HepG2 (cell line): Measurements from ENCODE around the gene KDM8. TPM values are rescaled to one million over a fixed set of nuclear protein-coding genes. Genes with fewer than 3 reads are reported as not detected.
A peak's percentile ranks its signal among the peaks of the same experiment; 100 is the strongest.

Source experiments
- ATAD3A ChIP-seq: sonication (generic); formaldehyde crosslinking; IDR thresholded peaks from 2 replicates; pipeline ENCODE4 v1.4.0; 2020; ENCODE audit warnings: missing genetic modification reagents
- GABPA ChIP-seq, 2 experiments: IDR thresholded peaks; 2 replicates each; pipeline ENCODE4 v1.6.1; 2011 to 2016; ENCODE audit warnings: low read depth in 2 of 2, low read length in 1 of 2, missing biosample characterization in 1 of 2, missing genetic modification characterization in 1 of 2
- GATAD2A ChIP-seq: IDR thresholded peaks from 2 replicates; pipeline ENCODE4 v1.6.1; 2016
- HOXD1 ChIP-seq: sonication (generic); formaldehyde crosslinking; IDR thresholded peaks from 2 replicates; pipeline ENCODE4 v1.5.0; 2020; ENCODE audit warnings: missing genetic modification reagents
- KAT2B ChIP-seq: fragments of 150-350 bp; IDR thresholded peaks from 2 replicates; pipeline ENCODE4 v1.6.1; 2014; ENCODE audit warnings: low read depth, low read length, borderline replicate concordance
- KAT7 ChIP-seq: IDR thresholded peaks from 2 replicates; pipeline ENCODE4 v1.6.1; 2018; ENCODE audit warnings: borderline replicate concordance, missing compliant biosample characterization
- NFRKB ChIP-seq: fragments of 450-650 bp; IDR thresholded peaks from 2 replicates; pipeline ENCODE4 v1.6.1; 2017
- SOX13 ChIP-seq, 3 experiments: fragments of 450-650 bp in 1 of 3; sonication (generic) in 1 of 3; formaldehyde crosslinking in 1 of 3; IDR thresholded peaks in 2 of 3; conservative IDR thresholded peaks in 1 of 3; 2 replicates each; pipeline versions ENCODE4 v1.5.0 to v1.6.1; 2016 to 2020; ENCODE audit warnings: antibody characterized with exemption in 1 of 3, mild to moderate bottlenecking in 1 of 3, missing compliant biosample characterization in 1 of 3, missing genetic modification reagents in 1 of 3, moderate library complexity in 1 of 3
- TBP ChIP-seq: sonication (generic); formaldehyde crosslinking; IDR thresholded peaks from 2 replicates; pipeline ENCODE4 v1.5.0; 2020; ENCODE audit warnings: missing genetic modification reagents
- ZFP41 ChIP-seq: sonication (generic); formaldehyde crosslinking; IDR thresholded peaks from 2 replicates; pipeline ENCODE4 v1.4.0; 2020; ENCODE audit warnings: mild to moderate bottlenecking, missing genetic modification reagents, borderline replicate concordance
- ZNF879 ChIP-seq: sonication (generic); formaldehyde crosslinking; IDR thresholded peaks from 2 replicates; pipeline ENCODE4 v1.8.1; 2023; ENCODE audit warnings: missing genetic modification reagents
- polyA plus RNA-seq, 8 experiments: library from polyadenylated mRNA; depleted of rRNA in 3 of 8; stranded (reverse) in 7 of 8; unstranded in 1 of 8; fragments of >200 nt; fragmentation: Illumina TruSeq in 4 of 8; extraction: Trizol in 4 of 8; gene quantifications; 2 replicates each; pipeline versions ENCODE4 v1.2.1 to v1.2.3, GENCODE V29; 2011 to 2016; ENCODE audit warnings: low read depth in 4 of 8, missing spikeins in 1 of 8, mixed read lengths in 1 of 8; ENCODE audit not compliant: insufficient read depth in 1 of 8
- total RNA-seq, 5 experiments: library from RNA; depleted of rRNA; stranded (reverse); fragments of >200 nt; fragmentation: Illumina TruSeq; extraction: Trizol; gene quantifications; 2 replicates each; pipeline ENCODE4 v1.2.3, GENCODE V29; 2016; ENCODE audit warnings: low read depth in 1 of 5
- TF ChIP-seq, protein P1 (sequence below): sonication (generic); formaldehyde crosslinking; IDR thresholded peaks from 2 replicates; pipeline ENCODE4 v1.8.0; 2022; ENCODE audit warnings: mild to moderate bottlenecking, missing genetic modification reagents, borderline replicate concordance
- TF ChIP-seq, protein P2 (sequence below): sonication (generic); formaldehyde crosslinking; IDR thresholded peaks from 2 replicates; pipeline ENCODE4 v1.4.0; 2020; ENCODE audit warnings: mild to moderate bottlenecking, missing genetic modification reagents
- TF ChIP-seq, protein P3 (sequence below): sonication (generic); formaldehyde crosslinking; IDR thresholded peaks from 2 replicates; pipeline ENCODE4 v1.9.0; 2021; ENCODE audit warnings: missing genetic modification reagents, mild to moderate bottlenecking, borderline replicate concordance
- TF ChIP-seq, protein P4 (sequence below): sonication (generic); formaldehyde crosslinking; IDR thresholded peaks from 2 replicates; pipeline ENCODE4 v1.4.0; 2020; ENCODE audit warnings: mild to moderate bottlenecking, missing genetic modification reagents, borderline replicate concordance
- TF ChIP-seq, protein P5 (sequence below): sonication (generic); formaldehyde crosslinking; conservative IDR thresholded peaks from 2 replicates; pipeline ENCODE4 v1.8.0; 2022; ENCODE audit warnings: mild to moderate bottlenecking, moderate library complexity, missing genetic modification reagents

Gene KDM8
- total and polyA plus RNA-seq, 2 of the 13 experiments (the other 11 are each of a cell fraction or from before 2014, with no cell fraction given), result 3.3 to 8.6 TPM

DNA sequence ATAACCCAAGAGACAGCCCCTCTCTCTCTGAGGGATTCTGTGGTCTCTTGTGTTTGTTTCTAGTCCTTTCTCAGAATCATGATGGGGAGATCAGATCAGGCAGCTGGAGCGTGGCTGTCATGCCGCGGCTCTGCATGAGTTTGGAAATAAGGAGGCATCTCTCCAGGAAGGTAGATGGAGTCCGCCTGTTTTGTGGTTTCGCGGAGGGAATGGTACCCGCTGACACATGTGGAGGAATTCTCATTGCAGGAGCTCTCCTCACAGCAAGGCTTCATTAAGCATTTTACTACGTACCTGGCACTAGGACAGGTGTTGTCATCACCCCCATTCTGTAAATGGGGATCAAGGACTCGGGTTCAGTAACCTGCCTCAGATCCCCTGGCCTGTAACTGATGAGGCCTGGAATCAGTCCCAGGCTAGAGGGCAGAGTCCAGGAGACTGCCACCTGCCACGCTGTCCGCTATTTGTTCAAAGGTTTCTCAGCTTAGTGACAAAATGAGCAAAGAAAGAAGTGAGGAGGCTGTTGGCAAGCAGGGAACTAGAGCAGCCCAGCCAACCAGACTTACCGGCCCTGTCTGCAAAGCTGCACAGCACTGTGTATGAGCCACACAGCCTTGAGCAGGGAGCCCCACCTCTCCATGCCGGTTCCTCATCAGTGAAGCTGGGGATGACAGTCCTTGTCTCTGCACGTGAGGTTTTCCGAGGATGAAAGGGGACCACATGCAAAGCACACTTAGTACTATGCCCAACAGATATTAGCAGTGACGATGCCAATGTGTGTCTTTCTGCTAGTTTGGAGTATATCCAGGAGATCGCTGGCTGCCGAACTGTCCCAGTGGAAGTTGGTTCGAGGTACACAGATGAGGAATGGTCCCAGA, 11.0 kb downstream of the KDM8 start (continued):
- TF ChIP-seq, protein P1, sequence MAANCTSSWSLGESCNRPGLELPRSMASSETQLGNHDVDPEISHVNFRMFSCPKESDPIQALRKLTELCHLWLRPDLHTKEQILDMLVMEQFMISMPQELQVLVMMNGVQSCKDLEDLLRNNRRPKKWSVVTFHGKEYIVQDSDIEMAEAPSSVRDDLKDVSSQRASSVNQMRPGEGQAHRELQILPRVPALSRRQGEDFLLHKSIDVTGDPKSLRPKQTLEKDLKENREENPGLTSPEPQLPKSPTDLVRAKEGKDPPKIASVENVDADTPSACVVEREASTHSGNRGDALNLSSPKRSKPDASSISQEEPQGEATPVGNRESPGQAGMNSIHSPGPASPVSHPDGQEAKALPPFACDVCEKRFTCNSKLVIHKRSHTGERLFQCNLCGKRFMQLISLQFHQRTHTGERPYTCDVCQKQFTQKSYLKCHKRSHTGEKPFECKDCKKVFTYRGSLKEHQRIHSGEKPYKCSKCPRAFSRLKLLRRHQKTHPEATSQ (CRISPR knock-in tag), result no peak
- TF ChIP-seq, protein P2, sequence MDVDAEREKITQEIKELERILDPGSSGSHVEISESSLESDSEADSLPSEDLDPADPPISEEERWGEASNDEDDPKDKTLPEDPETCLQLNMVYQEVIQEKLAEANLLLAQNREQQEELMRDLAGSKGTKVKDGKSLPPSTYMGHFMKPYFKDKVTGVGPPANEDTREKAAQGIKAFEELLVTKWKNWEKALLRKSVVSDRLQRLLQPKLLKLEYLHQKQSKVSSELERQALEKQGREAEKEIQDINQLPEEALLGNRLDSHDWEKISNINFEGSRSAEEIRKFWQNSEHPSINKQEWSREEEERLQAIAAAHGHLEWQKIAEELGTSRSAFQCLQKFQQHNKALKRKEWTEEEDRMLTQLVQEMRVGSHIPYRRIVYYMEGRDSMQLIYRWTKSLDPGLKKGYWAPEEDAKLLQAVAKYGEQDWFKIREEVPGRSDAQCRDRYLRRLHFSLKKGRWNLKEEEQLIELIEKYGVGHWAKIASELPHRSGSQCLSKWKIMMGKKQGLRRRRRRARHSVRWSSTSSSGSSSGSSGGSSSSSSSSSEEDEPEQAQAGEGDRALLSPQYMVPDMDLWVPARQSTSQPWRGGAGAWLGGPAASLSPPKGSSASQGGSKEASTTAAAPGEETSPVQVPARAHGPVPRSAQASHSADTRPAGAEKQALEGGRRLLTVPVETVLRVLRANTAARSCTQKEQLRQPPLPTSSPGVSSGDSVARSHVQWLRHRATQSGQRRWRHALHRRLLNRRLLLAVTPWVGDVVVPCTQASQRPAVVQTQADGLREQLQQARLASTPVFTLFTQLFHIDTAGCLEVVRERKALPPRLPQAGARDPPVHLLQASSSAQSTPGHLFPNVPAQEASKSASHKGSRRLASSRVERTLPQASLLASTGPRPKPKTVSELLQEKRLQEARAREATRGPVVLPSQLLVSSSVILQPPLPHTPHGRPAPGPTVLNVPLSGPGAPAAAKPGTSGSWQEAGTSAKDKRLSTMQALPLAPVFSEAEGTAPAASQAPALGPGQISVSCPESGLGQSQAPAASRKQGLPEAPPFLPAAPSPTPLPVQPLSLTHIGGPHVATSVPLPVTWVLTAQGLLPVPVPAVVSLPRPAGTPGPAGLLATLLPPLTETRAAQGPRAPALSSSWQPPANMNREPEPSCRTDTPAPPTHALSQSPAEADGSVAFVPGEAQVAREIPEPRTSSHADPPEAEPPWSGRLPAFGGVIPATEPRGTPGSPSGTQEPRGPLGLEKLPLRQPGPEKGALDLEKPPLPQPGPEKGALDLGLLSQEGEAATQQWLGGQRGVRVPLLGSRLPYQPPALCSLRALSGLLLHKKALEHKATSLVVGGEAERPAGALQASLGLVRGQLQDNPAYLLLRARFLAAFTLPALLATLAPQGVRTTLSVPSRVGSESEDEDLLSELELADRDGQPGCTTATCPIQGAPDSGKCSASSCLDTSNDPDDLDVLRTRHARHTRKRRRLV (CRISPR knock-in tag), result no peak
- TF ChIP-seq, protein P3, sequence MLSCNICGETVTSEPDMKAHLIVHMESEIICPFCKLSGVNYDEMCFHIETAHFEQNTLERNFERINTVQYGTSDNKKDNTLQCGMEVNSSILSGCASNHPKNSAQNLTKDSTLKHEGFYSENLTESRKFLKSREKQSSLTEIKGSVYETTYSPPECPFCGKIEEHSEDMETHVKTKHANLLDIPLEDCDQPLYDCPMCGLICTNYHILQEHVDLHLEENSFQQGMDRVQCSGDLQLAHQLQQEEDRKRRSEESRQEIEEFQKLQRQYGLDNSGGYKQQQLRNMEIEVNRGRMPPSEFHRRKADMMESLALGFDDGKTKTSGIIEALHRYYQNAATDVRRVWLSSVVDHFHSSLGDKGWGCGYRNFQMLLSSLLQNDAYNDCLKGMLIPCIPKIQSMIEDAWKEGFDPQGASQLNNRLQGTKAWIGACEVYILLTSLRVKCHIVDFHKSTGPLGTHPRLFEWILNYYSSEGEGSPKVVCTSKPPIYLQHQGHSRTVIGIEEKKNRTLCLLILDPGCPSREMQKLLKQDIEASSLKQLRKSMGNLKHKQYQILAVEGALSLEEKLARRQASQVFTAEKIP (CRISPR knock-in tag), result no peak
- TF ChIP-seq ZNF879 (CRISPR knock-in tag) (0 out of 2 replicates have a peak, but pooled peaks have one; percentile 56), ATAD3A (CRISPR knock-in tag) (no peak), KAT7 (no peak), GATAD2A (CRISPR knock-in tag) (peak; percentile 73), TBP (CRISPR knock-in tag) (no peak), SOX13 (IDR thresholded peaks at IDR 0.05) (no peak), SOX13 (CRISPR knock-in tag; conservative IDR thresholded peaks at IDR 0.05 in 1 of 2, IDR thresholded peaks at IDR 0.05 in 1 of 2) (no peak), ZFP41 (CRISPR knock-in tag) (no peak), KAT2B (no peak), GABPA (IDR thresholded peaks at IDR 0.05; ENCODE audit: low read depth, low read length) (no peak), GABPA (CRISPR knock-in tag; IDR thresholded peaks at IDR 0.05; ENCODE audit: low read depth) (no peak), HOXD1 (CRISPR knock-in tag) (no peak), NFRKB (no peak)
- TF ChIP-seq, protein P4, sequence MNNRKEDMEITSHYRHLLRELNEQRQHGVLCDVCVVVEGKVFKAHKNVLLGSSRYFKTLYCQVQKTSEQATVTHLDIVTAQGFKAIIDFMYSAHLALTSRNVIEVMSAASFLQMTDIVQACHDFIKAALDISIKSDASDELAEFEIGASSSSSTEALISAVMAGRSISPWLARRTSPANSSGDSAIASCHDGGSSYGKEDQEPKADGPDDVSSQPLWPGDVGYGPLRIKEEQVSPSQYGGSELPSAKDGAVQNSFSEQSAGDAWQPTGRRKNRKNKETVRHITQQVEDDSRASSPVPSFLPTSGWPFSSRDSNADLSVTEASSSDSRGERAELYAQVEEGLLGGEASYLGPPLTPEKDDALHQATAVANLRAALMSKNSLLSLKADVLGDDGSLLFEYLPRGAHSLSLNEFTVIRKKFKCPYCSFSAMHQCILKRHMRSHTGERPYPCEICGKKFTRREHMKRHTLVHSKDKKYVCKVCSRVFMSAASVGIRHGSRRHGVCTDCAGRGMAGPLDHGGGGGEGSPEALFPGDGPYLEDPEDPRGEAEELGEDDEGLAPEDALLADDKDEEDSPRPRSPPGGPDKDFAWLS, result 0 out of 2 replicates have a peak, but pooled peaks have one; percentile 60
- TF ChIP-seq, protein P5, sequence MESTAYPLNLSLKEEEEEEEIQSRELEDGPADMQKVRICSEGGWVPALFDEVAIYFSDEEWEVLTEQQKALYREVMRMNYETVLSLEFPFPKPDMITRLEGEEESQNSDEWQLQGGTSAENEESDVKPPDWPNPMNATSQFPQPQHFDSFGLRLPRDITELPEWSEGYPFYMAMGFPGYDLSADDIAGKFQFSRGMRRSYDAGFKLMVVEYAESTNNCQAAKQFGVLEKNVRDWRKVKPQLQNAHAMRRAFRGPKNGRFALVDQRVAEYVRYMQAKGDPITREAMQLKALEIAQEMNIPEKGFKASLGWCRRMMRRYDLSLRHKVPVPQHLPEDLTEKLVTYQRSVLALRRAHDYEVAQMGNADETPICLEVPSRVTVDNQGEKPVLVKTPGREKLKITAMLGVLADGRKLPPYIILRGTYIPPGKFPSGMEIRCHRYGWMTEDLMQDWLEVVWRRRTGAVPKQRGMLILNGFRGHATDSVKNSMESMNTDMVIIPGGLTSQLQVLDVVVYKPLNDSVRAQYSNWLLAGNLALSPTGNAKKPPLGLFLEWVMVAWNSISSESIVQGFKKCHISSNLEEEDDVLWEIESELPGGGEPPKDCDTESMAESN (CRISPR knock-in tag), result no peak
